Stimulated activated CD4-positive, alpha-beta T cell treated with anti-CD3 and anti-CD28 coated beads, TNF-alpha, amount 100 ng/mL, for 1 hour (primary cell): ENCODE data around the gene UNC93A.

ENCODE experiments used
- DNase-seq, 3 donors: peaks; one replicate each; pipeline ENCODE4 v3.0.0-alpha.2; 2020; ENCODE audit warnings: low read depth in 3 of 3, low spot score in 1 of 3

The UNC93A gene

DNA sequence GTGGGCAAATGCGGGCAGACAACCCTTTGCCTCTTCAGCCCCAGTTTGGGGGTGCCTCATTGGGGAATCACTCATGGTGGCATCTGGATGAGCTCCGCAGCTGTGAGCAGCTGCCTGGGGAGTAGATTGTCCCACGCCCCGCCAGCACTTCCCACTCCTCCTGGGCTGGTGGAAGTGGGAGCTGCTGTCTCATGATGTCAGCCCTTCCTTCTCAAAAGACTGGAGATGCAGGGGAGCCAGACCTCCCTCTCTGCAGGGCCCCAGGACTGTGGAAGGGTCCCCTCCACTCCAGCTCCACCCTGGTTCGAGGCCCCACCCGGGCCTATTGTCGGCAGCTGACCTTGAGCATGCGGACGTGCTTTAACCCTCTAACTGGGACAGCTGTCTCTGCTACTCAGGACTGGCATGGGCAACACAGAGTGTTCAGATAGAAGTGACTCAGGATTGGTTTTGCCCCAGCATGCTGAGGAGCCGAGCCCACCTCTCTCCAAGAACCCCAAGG, 2.0 kb downstream of the UNC93A start:
- no peak for DNase-seq

DNA sequence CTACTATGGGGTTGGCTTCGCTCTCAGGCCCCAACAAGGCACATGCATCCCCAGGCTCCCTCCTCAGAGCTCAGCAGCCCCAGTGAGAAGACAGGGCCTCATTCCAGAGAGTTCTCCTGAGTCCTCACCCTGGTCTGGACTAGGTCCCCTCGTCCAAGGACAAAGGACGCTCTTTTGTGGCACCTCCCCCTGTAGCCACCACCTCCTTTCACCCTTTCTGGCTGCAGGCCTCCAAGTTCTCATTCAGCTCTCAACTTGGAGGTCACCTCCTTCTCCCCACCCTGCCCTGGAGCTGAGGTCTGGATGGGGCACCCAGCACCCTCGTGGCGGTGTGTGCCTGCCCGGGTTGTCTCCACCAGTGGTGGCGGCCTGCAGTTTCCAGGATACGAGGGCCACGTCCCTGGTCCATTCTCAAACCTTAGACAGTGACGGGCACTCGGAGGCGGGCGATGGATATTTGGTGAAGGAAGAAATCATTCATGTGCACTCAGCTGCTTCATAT, 2.5 kb downstream of the UNC93A start:
- no peak for DNase-seq

DNA sequence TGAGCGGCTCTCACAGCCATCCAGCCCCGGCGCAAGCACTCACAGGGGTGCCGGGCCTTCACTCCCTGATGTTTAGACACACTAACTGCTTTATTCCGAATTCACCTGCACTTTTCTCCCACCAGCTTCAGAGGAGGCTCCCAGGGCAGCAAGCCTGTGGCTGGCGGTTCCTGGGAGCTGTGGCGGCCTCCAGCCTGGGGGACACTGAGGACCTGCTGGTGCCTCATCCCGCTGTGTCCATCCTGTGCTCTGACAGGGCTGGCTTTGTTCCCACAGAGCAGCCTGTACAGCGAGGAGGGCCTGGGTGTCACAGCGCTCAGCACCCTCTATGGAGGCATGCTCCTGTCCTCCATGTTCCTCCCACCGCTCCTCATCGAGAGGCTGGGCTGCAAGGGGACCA, 3.1 kb downstream of the UNC93A start:
- DNase-seq, result no peak

DNA sequence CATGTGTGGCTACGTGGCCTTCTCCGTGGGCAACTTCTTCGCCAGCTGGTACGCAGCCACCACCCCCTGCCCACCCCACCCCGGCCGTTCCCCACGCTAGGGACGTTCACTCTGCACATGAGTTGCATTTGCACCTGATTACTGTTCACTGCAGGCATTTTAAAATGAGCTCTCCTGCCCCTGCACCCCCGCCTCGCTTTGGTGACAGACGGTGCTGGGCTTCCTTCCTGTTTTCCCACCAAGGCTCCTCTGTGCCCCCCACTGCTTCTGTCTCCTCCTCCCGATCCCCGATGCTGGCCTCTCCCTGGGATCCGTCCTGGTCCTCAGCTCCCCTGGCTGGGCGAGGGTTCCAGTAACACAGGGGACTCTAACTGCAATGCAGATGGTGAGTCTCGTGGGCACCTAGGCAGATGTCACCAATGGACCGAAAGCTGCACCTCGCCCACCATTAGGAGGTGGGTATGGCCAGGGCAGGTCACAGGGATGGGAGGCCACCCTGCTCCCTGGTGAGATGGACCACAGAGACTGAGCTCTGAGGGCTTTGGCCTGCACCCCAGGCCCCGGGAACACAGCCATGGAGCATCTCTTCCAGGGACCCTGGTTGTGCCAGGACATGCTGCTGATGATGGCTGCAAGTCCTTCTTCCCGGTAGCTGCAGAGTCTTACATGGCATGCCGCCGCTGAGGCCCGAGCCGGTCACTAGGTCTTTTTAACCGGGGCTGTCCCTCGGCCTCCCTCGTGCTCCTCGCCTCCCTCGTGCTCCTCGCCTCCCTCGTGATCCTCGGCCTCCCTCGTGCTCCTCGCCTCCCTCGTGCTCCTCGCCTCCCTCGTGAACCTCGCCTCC, 3.8 kb downstream of the UNC93A start:
- DNase-seq, result no peak

DNA sequence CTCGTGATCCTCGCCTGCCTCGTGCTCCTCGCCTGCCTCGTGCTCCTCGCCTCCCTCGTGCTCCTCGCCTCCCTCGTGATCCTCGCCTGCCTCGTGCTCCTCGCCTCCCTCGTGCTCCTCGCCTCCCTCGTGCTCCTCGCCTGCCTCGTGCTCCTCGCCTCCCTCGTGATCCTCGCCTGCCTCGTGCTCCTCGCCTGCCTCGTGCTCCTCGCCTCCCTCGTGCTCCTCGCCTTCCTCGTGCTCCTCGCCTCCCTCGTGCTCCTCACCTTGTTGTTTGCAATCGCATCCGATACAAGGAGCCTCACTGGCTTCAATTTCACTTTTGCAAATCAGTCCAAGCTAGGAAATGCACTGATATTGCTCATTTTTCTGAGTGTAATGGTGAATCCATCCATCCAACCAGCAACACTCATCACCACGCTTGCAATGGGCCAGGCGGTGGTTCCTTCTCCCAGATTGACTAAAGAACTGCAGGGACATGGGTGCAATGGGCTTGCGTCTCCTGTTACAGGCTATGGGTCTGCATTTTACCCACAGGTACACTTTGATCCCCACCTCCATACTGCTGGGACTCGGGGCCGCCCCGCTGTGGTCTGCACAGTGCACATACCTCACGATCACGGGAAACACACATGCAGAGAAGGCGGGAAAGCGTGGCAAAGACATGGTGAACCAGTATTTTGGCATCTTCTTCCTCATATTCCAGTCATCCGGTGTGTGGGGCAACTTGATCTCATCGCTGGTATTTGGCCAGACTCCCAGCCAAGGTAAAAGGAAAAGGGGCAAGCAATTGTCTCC, 4.6 kb downstream of the UNC93A start:
- no peak for DNase-seq

DNA sequence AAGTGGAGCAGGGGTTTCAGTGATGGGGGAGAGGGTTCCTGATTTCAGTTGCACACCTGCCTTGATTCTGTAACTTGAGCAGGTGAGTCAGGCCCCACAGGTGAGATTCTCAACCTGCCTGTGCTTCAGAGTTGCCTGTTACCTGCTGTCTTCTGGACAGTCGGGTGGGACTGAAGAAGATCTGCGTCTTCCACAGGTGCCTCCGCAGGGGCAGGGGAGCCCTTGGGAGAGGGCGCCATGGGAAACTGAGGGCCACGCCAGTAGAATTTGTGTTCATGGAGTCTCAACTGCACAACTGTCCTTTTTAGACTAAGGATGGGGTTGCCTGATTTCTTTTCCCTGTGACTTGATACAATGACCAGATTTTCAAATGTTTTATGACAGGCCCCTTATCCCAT, 5.2 kb downstream of the UNC93A start:
- no peak for DNase-seq

DNA sequence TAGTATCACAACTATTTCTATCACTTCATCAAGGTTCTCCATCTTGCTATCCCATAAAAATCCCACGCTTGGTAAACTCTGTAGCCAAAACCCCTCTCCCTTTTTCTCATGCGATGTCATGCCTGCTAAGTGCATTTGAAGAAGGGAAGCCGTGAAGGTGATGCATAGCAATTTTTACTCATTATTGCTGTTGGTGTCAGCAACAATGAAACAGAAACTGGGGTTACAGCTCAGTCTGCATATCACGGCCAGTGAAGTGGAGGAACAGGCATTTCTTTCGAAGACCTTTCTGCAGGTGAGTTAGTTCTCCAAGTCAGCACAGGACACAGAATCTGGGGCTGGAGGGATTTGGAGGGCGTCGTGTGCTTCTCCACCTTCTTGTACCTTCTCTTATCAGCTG, 5.8 kb downstream of the UNC93A start:
- no peak for DNase-seq

DNA sequence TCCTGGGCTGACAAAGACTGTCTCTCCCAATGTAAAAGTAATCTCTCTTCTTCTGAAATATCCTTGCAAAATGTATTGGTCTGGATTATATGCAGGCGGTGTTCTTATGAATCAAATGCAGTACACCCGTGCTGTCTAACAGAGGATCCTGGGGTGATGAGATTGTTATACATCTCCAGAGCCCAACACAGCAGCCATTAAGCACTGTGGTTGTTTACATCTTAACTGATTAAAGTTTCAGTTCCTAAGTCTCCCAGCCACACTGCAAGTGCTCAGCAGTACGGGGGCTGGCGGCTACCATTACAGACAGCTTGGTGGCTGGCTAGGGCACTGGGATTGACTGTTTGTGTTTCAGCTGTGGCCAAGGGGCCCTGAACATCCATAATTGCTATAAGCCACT, 7.0 kb downstream of the UNC93A start:
- no peak for DNase-seq

DNA sequence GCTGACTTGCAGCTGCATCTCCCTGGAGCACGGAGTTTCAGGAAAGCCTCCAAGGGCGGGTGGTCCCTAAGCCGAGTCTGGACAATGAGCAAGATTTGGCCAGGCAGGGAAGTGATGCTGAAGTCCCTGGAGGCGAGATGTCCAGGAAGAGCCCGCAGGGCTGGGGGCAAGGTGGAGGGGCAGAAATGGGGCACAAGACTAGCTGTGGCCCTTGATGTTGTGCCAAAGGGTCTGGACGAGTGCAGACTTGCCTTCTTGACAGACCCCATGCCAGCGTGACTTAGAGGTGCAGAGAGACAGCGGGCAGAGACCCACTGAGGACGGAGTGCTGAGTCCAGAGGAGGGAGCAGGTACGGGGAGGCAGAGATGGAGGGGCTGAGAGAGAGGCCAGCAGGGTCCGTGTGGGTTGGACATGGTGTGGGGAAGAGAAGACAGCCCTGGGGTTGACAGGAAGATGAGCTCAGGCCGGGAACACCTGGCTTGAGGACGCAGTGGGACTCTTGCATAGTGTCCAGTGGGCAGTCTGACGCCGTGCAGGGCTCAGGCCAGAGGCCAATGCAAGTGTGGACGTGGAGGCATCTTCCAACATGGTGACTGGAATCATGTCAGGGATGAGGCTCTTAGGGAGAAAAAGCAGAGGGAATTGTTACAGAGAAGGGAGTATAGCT, 8.7 kb downstream of the UNC93A start:
- DNase-seq, result no peak

DNA sequence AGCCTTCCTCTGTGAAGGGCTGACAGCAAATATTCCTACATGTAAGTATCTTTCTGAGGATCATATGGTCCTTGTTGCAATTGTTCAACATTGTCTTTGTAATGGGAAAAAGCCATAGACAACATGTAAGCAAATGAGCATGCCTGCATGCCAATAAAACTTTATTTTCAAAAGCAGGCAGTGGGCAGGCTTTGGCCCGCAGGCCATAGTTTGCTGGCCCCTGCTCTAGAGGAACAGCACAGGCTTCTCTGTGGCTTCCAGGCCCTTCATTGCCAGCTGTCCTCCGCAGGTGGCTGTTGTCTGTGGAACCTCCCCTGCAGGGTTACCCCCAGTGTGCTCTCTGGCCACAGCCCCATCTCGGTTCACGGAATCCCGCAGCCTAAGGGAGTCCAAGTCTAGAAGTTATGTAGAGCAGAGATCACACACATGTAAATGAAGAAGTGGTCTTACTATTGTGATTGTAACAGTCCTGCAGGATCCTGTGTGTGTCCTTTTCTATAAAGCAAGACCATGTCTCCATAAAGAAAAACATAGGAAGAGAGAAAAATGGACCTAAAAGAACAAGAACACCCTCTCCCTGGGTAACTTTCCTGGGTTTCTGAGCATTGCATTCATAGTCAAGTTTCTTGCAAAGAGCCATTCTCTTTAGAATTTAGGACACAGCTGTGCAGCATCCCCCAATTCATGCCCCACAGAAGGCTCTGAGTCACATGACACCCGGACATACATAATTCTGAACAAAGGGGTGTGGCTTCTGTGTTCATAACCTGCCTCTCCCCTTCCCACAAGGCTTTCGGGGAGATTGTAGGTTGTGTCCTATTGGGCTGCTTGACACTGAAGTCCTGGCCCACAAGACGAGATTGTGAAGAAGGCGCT, 10.0 kb downstream of the UNC93A start:
- no peak for DNase-seq

DNA sequence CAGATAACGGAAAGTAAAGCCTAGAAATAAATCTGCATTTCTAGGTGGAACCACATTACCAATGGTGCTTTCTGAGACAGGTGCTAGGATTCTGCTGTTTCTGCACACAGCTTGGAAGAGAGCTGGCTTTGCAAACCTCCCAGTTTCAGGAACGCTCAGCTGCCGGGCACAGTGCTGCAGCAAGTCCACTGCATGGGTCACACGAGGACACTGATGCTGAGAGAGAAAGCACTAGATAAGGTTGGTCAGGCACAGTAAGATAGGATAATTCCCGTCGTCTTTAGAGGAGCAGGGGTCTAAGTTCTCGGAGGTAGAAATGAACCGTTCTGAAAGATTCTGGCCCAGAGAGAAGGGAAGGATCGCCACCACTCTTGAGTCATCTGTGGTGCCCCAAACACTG, 11.0 kb downstream of the UNC93A start:
- no peak for DNase-seq

DNA sequence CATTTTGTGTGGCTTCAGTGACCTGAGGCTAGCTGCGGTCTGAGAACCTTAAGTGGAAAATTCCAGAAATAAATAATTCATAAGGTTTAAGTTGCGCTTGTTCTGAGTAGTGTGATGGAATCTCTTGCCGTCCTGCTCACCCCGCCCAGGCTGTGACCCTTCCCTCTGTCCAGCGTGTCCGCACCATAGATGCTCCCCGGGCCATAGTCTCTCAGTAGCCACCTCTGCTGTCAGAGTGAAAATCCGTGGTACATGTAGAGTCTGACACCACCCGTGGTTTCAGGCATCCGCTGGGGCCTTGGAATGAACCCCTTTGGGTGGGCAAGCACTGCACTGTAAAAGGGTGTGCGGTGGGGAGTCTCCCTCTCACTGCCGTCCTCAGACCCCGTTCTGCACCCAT, 11.7 kb downstream of the UNC93A start:
- no peak for DNase-seq

DNA sequence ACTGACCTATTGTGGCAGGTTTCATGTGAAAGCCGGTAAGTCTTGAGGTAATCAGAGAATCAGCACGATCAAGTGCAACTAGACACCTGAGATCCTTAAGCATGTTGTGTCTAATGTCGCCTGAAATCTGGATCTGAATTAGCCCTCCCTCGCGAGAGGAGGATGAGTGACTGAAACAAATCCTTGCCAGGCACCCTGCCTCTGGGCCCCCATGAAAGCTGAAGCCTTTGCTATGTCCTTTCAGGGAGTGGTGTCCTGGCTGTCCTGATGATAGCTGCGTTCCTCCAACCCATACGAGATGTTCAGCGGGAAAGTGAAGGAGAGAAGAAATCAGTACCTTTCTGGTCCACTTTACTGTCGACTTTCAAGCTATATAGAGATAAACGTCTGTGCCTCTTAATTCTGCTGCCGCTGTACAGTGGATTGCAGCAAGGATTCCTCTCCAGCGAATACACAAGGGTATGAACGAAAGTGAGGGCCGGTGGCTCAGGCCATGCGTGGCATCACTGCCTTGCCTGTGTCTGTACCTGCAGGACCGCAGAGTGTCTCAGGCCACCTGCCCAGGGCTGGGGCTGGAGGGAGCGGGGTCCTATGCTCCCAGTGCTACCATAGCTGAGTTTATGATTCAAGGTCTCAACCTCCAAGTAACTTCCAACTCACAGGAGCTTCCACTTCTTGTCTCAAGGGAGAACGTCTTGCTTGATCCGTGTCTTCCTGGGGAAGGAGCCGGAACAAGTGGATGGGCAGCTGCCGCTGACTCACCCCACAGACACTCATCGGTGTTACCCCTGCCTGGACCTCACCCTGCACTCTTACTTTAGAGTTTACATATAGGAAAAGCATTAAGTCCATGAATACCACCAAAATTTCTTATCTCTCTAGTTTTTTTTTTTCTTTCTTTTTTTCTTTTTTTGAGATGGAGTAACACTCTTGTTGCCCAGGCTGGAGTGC, 12.8 kb downstream of the UNC93A start:
- no peak for DNase-seq

DNA sequence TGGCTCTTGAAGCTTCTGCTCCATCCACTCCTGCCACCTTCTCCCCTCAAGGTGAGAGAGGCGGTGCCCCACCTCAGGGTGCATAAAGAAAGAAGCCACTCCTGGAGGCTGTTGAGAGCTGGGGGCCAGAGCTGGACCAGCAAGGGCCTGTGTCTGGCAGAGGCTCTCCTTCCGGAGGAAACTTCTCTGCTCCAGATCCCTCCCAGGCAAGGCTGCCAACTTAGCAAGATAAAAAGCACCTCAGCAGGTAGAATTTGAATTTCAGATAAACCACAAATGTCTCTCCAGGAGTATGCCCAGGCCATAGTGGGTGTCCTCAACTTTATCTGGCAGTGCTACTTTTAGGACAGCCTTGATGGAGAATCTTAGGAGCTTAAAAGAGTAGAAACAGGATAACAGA, 13.8 kb downstream of the UNC93A start:
- no peak for DNase-seq

DNA sequence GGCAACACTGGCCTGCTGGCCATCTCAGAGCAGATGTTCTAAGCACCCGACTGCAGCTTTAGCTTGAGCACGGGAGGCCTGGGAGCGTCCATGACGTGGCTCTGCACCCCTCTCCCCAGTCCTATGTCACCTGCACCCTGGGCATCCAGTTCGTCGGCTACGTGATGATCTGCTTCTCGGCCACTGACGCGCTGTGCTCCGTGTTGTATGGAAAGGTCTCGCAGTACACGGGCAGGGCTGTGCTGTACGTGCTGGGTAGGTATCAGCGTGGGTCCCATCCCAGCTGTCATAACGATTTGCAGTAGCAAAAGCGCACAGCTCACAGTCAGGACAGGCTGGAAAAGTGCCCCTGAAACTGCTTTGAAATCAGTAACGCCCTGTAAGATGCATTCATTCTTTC, 14.7 kb downstream of the UNC93A start:
- no peak for DNase-seq

DNA sequence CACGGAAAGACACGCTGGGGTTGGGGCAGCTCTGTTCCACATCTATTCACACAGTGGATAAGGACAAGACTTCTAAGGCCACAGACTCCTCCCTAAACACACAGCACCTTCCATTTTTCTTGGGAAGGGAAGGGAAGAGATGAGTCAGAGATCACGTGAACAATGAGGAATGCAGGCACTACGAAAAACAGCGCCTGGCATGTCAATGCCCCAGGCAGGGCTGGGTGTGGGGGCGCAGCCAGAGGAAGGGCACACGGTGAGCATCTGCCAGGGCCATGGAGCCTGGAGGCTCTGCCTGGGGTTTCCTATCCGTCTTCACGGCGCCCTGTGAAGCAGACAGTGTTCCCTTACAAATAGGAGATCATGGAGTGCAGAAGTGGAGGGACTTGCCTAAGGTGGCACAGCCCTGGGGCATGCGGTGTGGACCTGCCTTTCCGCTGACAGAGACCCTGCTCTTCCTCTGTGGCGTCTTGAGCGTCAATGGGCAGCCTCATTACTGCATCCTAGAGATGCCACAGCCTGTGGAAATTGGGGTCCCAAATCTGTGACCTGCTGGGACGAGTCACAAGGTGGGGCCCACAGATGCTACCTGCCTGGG, 15.4 kb downstream of the UNC93A start:
- DNase-seq, result no peak

DNA sequence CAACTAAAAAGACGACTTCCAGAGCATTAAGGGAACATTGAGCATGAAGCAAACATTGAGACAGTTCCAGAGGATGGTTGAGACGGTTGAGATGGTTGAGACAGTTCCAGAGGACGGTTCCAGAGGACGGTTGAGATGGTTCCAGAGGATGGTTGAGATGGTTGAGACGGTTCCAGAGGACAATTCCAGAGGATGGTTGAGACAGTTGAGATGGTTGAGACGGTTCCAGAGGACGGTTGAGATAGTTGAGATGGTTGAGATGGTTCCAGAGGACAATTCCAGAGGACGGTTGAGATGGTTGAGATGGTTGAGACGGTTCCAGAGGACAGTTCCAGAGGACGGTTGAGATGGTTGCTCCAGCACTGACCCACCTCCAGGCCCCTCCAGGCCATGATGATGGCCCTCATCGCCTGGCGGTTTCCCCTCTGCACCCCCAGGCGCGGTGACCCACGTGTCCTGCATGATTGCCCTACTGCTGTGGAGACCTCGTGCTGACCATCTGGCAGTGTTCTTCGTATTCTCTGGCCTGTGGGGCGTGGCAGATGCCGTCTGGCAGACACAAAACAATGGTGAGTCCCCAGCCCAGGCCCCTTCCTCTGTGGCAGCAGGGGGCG, 16.3 kb downstream of the UNC93A start:
- DNase-seq, result no peak

DNA sequence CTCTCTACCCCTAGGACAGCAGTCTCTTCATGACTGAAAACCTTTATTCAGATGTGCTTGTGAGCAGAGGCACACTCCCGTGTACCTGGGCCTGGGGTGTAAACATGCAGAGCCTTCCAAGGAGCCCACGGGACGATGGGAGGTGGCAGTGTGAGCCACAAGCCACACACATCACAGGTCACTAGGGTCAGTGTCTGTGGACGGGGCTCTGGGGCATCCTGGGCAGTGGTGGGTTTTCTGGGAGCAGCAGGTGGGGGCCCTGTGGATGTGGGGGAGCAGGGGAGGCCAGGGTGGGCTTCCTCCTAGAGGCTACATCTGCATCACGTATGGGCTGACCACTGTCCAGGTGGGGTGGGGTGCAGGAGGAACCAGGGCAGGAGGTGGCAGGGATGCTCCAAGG, 17.1 kb downstream of the UNC93A start:
- no peak for DNase-seq
